Kidney epithelial cell (primary cell): ENCODE results near the gene ITGB1BP1. TPM values are rescaled to one million over a fixed set of nuclear protein-coding genes. Genes with fewer than 3 reads are reported as not detected.

Experiments used
- DNase-seq: peaks from one replicate; pipeline ENCODE4 v3.0.0-alpha.2; 2010; ENCODE audit warnings: low read depth
- H3K27me3 ChIP-seq: 2 replicates; pipeline ENCODE4 v1.6.0; 2011; ENCODE audit warnings: low read length; ENCODE audit not compliant: control insufficient read depth, insufficient read depth
- H3K36me3 ChIP-seq: 2 replicates; pipeline ENCODE4 v1.5.1; 2011; ENCODE audit warnings: low read length; ENCODE audit not compliant: control insufficient read depth, insufficient read depth
- H3K4me3 ChIP-seq: 2 replicates; pipeline ENCODE4 v1.5.1; 2011; ENCODE audit warnings: low read depth, mild to moderate bottlenecking, control low read depth, low read length
- total RNA-seq: library from RNA; depleted of rRNA; stranded (reverse); fragments of >200 nt; gene quantifications from 2 replicates; pipeline ENCODE4 v1.2.3, GENCODE V29; 2015
- TF ChIP-seq, protein P1 (sequence below): IDR thresholded peaks from 2 replicates; pipeline ENCODE4 v1.5.1; 2011; ENCODE audit warnings: mild to moderate bottlenecking, moderate library complexity, low read length, control low read depth, inconsistent platforms; ENCODE audit not compliant: insufficient read depth, poor library complexity, severe bottlenecking

ITGB1BP1 gene
- total RNA-seq, 1 donor from 2014 or later, result 41.4 TPM

DNA sequence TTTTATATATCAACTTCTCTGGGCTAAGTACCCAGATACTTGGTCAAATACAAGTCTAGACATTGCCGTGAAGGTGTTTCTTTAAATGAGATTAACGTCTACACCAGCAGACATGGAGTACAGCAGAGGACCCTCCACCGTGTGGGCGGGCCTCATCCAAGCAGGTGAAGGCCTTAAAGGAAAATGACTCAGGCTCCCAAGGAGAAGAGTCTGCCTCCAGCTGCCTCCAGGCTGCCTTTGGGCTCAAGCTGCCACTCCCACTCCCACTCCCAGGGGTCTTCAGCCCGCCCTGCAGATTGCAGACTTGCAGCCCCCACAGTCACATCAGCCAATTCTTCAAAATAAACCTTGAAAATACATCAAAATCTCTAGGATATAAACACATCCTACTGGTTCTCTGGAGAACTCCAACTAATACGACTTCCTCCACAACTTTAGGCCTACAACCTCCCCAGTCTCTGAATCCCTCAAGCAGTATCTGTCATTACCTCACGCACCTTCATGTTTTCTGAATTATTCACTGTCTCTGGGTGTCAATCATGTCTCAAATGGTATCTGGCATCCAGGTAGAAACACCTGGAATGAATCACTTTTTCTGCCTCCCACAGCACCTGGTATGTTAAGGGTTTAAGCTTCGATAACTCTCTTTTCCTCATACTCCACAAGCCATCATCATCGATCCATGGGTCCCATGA lies 6.9 kb downstream of the ITGB1BP1 start:
- DNase-seq, result no peak
- TF ChIP-seq, protein P1, sequence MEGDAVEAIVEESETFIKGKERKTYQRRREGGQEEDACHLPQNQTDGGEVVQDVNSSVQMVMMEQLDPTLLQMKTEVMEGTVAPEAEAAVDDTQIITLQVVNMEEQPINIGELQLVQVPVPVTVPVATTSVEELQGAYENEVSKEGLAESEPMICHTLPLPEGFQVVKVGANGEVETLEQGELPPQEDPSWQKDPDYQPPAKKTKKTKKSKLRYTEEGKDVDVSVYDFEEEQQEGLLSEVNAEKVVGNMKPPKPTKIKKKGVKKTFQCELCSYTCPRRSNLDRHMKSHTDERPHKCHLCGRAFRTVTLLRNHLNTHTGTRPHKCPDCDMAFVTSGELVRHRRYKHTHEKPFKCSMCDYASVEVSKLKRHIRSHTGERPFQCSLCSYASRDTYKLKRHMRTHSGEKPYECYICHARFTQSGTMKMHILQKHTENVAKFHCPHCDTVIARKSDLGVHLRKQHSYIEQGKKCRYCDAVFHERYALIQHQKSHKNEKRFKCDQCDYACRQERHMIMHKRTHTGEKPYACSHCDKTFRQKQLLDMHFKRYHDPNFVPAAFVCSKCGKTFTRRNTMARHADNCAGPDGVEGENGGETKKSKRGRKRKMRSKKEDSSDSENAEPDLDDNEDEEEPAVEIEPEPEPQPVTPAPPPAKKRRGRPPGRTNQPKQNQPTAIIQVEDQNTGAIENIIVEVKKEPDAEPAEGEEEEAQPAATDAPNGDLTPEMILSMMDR, result no peak
- Histone ChIP-seq H3K4me3 (no peak overlapping the region), H3K27me3 (no peaks in the 10 kb centered on the region), H3K36me3 (peaks cover 2% of the 10 kb centered on the region)

DNA sequence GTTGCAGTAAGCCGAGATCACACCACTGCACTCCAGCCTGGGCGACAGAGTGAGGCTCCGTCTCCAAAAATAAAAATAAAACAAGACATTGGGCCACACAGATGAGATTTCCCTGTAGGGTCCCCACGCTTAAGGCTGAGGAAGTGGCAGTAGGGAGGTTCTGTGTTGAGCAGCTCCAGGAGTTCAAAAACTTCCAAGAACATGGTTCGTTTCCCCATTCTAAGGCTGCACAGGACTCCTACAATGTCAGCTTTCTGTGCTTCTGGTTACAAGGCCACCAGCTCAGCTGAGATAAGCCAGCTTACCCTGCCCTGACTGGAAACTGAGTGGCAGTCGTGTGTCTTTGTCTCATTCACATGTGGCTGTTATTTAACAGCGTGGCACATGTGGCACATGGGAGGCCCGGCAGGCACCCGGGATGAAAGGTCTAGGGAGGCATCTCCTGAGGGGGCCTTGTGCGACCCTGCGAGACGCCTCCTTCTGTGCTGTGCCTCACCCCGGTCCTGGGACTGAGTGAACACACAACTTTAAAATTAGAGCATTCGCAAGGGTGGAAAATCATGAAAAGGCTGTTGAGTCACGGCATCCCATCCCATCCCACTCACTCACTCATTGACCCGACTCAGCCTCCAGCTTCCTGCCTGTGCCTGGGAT lies 7.7 kb downstream of the ITGB1BP1 start:
- H3K4me3 ChIP-seq, result no peak overlapping the region
- H3K36me3 ChIP-seq, result peaks cover 2% of the 10 kb centered on the region
- no peak for DNase-seq
- TF ChIP-seq, protein P1, result no peak
- no peaks in the 10 kb centered on the region for H3K27me3 ChIP-seq

DNA sequence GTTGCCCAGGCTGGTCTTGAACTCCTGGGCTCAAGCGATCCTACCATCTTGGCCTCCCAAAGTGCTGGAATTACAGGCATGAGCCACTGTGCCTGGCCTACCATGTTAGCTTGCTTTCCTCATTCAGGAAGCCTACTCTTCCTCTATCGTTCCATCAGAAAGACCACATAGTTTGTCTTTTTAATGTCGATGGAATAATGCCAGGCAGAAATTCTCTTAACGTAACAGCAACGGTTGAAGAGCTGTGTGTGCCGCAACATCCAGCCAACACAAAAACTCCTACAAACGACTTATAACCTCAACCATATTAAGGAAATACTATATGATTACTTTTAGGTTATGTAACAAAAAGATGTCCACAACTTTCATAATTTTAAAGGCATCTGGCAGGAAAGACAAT lies 10.5 kb downstream of the ITGB1BP1 start:
- Histone ChIP-seq H3K4me3 (no peak overlapping the region), H3K27me3 (no peaks in the 10 kb centered on the region), H3K36me3 (peaks cover 2% of the 10 kb centered on the region)
- no peak for DNase-seq
- TF ChIP-seq, protein P1, result no peak

DNA sequence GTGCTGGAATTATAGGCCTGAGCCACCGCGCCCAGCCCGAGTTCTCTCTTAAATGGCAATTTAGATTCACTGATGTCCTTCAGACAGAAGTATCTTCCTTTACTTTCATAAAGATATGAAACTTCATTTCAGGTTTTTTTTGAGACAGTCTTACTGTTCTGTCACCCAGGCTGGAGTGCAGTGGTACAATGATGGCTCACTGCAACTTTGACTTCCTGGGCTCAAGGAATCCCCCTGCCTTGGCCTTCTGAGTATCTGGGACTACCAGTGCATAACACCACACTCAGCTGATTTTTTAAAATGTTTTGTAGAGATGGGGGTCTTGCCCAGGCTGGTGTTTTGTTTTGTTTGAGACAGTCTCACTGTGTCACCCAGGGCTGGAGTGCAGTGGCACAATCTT lies 13.2 kb downstream of the ITGB1BP1 start:
- no peak for DNase-seq
- TF ChIP-seq, protein P1, result no peak
- Histone ChIP-seq H3K4me3 (no peak overlapping the region), H3K27me3 (no peaks in the 10 kb centered on the region), H3K36me3 (peaks cover 2% of the 10 kb centered on the region)

DNA sequence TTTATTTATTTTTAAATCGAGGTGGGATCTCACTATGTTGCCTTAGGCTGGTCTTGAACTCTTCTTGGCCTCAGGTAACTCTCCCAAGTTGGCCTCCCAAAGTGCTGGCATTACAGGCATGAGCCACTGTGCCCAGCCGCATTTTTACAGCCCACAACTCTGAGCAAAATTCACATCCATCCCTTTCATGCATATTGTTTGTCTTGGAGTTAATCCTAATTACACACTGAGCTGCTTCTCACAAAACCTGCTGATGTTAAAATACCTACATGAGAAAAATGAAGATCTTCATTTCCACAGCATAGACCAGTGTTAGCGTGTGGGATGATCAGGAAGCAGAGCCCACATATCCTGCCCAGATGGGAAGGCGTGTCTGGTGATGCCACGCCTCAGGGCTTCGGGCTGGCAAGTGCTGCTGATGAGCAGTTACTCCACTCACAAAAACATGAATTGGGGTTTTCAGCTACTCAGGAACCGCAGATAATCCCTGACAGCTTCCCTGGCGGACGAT lies 14.6 kb downstream of the ITGB1BP1 start:
- Histone ChIP-seq H3K27me3 (no peaks in the 10 kb centered on the region), H3K4me3 (no peak overlapping the region), H3K36me3 (peaks cover 2% of the 10 kb centered on the region)
- TF ChIP-seq, protein P1, result no peak
- DNase-seq, result no peak
